Astrocyte (in vitro differentiated cells and primary cell): ENCODE data around the gene FAM124A. TPM values are rescaled to one million over a fixed set of nuclear protein-coding genes. Genes with fewer than 3 reads are reported as not detected.

Source experiments
- DNase-seq: peaks from one replicate; pipeline ENCODE4 v3.0.0-alpha.2; 2010; ENCODE audit warnings: low read depth
- FAIRE-seq: peaks from 2 replicates; lab custom pipeline; 2011; peaks lifted over from hg19 to GRCh38; lab: Jason Lieb, UNC
- H2AFZ ChIP-seq: 2 replicates; pipeline ENCODE4 v1.6.0; 2012; ENCODE audit warnings: low read depth, low read length, inconsistent platforms
- H3K27ac ChIP-seq: 2 replicates; pipeline ENCODE4 v1.5.1; 2011; ENCODE audit warnings: low read depth, low read length, inconsistent platforms
- H3K27me3 ChIP-seq: 2 replicates; pipeline ENCODE4 v1.6.0; 2011; ENCODE audit warnings: low read length, inconsistent platforms; ENCODE audit not compliant: insufficient read depth
- H3K36me3 ChIP-seq: 2 replicates; pipeline ENCODE4 v1.5.1; 2011; ENCODE audit warnings: low read length, inconsistent platforms; ENCODE audit not compliant: insufficient read depth
- H3K4me1 ChIP-seq: 2 replicates; pipeline ENCODE4 v1.5.1; 2011; ENCODE audit warnings: low read length, inconsistent platforms; ENCODE audit not compliant: insufficient read depth
- H3K4me2 ChIP-seq: 2 replicates; pipeline ENCODE4 v1.6.0; 2012; ENCODE audit warnings: low read length, inconsistent platforms
- H3K4me3 ChIP-seq: 2 replicates; pipeline ENCODE4 v1.5.1; 2011; ENCODE audit warnings: low read depth, mild to moderate bottlenecking, low read length, inconsistent platforms; ENCODE audit not compliant: insufficient read depth
- H3K79me2 ChIP-seq: 2 replicates; pipeline ENCODE4 v1.6.0; 2012; ENCODE audit warnings: mild to moderate bottlenecking, low read length, inconsistent platforms; ENCODE audit not compliant: insufficient read depth
- H3K9ac ChIP-seq: 2 replicates; pipeline ENCODE4 v1.6.0; 2012; ENCODE audit warnings: mild to moderate bottlenecking, low read length, inconsistent platforms
- H3K9me3 ChIP-seq: 2 replicates; pipeline ENCODE4 v1.5.1; 2012; ENCODE audit warnings: low read depth, mild to moderate bottlenecking, low read length, inconsistent platforms; ENCODE audit not compliant: insufficient read depth
- H4K20me1 ChIP-seq: 2 replicates; pipeline ENCODE4 v1.6.0; 2012; ENCODE audit warnings: low read length, inconsistent platforms; ENCODE audit not compliant: insufficient read depth
- H3K27ac Mint-ChIP-seq: one replicate; pipeline ENCODE4 v1.8.0; 2021; ENCODE audit warnings: mild to moderate bottlenecking, mixed read lengths; ENCODE audit not compliant: unreplicated experiment
- H3K27me3 Mint-ChIP-seq: one replicate; pipeline ENCODE4 v1.8.0; 2021; ENCODE audit warnings: low read depth, mixed read lengths; ENCODE audit not compliant: unreplicated experiment
- H3K36me3 Mint-ChIP-seq: one replicate; pipeline ENCODE4 v1.8.0; 2021; ENCODE audit warnings: low read depth, mixed read lengths; ENCODE audit not compliant: unreplicated experiment
- H3K4me1 Mint-ChIP-seq: one replicate; pipeline ENCODE4 v1.8.0; 2021; ENCODE audit warnings: low read depth, mixed read lengths; ENCODE audit not compliant: unreplicated experiment
- H3K4me3 Mint-ChIP-seq: one replicate; pipeline ENCODE4 v1.8.0; 2021; ENCODE audit warnings: mild to moderate bottlenecking, moderate library complexity, mixed read lengths; ENCODE audit not compliant: unreplicated experiment
- H3K9me3 Mint-ChIP-seq: one replicate; pipeline ENCODE4 v1.8.0; 2021; ENCODE audit warnings: mild to moderate bottlenecking, mixed read lengths; ENCODE audit not compliant: unreplicated experiment
- CTCF ChIP-seq: IDR thresholded peaks from 2 replicates; pipeline ENCODE4 v1.5.1; 2011; ENCODE audit warnings: low read depth, mild to moderate bottlenecking, inconsistent platforms, low read length, moderate library complexity; ENCODE audit not compliant: insufficient read depth
- EZH2 ChIP-seq: IDR thresholded peaks from 2 replicates; pipeline ENCODE4 v1.6.1; 2012; ENCODE audit warnings: mild to moderate bottlenecking, low read length, inconsistent platforms; ENCODE audit not compliant: insufficient read depth
- total RNA-seq: library from RNA; stranded (reverse); gene quantifications from 2 replicates; pipeline ENCODE4 v1.2.1, GENCODE V29; 2021

The FAM124A gene
- total RNA-seq, 1 donor from 2014 or later: 1.1 TPM

GRCh38 chr13:51223560-51224270, 1.5 kb downstream of the FAM124A start:
- Mint-ChIP-seq H3K4me1 (peaks cover 3% of the 10 kb centered on the region), H3K4me3 (peak overlapping the region; percentile 81), H3K27me3 (peaks cover 39% of the 10 kb centered on the region), H3K36me3 (no peaks in the 10 kb centered on the region), H3K27ac (no peak overlapping the region), H3K9me3 (peaks cover 1% of the 10 kb centered on the region)
- Histone ChIP-seq H4K20me1 (no peaks in the 10 kb centered on the region), H3K4me1 (no peaks in the 10 kb centered on the region), H2AFZ (no peak overlapping the region), H3K36me3 (no peaks in the 10 kb centered on the region), H3K27me3 (peaks cover 59% of the 10 kb centered on the region), H3K4me2 (no peak overlapping the region), H3K79me2 (no peaks in the 10 kb centered on the region), H3K27ac (no peak overlapping the region), H3K4me3 (no peak overlapping the region), H3K9ac (no peak overlapping the region), H3K9me3 (no peaks in the 10 kb centered on the region)
- DNase-seq: no peak
- TF ChIP-seq CTCF: no peak
- no peak for TF ChIP-seq EZH2
- no peak for FAIRE-seq

- peaks cover 36% of the 10 kb centered on the region for H3K27me3 Mint-ChIP-seq
- Histone ChIP-seq H3K9me3 (no peaks in the 10 kb centered on the region), H2AFZ (no peak overlapping the region), H3K79me2 (no peaks in the 10 kb centered on the region), H3K4me1 (no peaks in the 10 kb centered on the region), H3K36me3 (no peaks in the 10 kb centered on the region), H3K27ac (no peak overlapping the region), H4K20me1 (no peaks in the 10 kb centered on the region), H3K27me3 (peaks cover 57% of the 10 kb centered on the region), H3K4me2 (no peak overlapping the region), H3K4me3 (no peak overlapping the region), H3K9ac (no peak overlapping the region)
- H3K4me3 Mint-ChIP-seq: no peak overlapping the region
- H3K36me3 Mint-ChIP-seq: no peaks in the 10 kb centered on the region
- DNase-seq (no peak), FAIRE-seq (no peak)
- H3K4me1 Mint-ChIP-seq: peaks cover 3% of the 10 kb centered on the region
- TF ChIP-seq CTCF: no peak
- TF ChIP-seq EZH2: no peak
- peaks cover 1% of the 10 kb centered on the region for H3K9me3 Mint-ChIP-seq
- H3K27ac Mint-ChIP-seq: no peak overlapping the region
Measured at GRCh38 chr13:51225029-51225428, 2.8 kb downstream of the FAM124A start.

GRCh38 chr13:51227404-51227803, 5.2 kb downstream of the FAM124A start:
- H3K36me3 Mint-ChIP-seq: no peaks in the 10 kb centered on the region
- Histone ChIP-seq H4K20me1 (no peaks in the 10 kb centered on the region), H3K4me2 (no peak overlapping the region), H3K27ac (no peak overlapping the region), H3K4me1 (no peaks in the 10 kb centered on the region), H3K36me3 (no peaks in the 10 kb centered on the region), H3K27me3 (peaks cover 57% of the 10 kb centered on the region), H3K79me2 (no peaks in the 10 kb centered on the region), H3K9me3 (no peaks in the 10 kb centered on the region), H2AFZ (no peak overlapping the region), H3K4me3 (no peak overlapping the region), H3K9ac (no peak overlapping the region)
- H3K9me3 Mint-ChIP-seq: peaks cover 1% of the 10 kb centered on the region
- peaks cover 29% of the 10 kb centered on the region for H3K27me3 Mint-ChIP-seq
- TF ChIP-seq CTCF (no peak), EZH2 (no peak)
- FAIRE-seq (no peak), DNase-seq (no peak)
- peaks cover 5% of the 10 kb centered on the region for H3K4me1 Mint-ChIP-seq
- H3K27ac Mint-ChIP-seq: no peak overlapping the region
- no peak overlapping the region for H3K4me3 Mint-ChIP-seq
